ENCODE data around the gene FUNDC2.

DNA sequence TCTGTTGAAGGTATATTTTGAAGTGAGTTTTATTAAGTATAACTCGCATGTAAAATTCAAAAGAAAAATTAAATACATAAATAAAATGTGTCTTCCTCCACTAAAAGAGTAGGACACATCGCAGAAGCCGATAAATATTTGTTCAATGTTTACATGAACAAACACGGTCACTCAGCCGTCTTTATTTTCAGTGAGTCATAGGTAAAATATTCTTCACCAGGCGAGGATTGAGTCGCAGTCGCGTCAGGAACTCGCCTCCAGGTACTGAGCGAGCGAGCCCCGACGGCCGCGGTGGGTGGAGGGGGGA is 271 bp upstream of the FUNDC2 start:
- TF ChIP-seq POLR2A (IDR thresholded peaks at IDR 0.05), result no peak
- TF ChIP-seq, protein P1, sequence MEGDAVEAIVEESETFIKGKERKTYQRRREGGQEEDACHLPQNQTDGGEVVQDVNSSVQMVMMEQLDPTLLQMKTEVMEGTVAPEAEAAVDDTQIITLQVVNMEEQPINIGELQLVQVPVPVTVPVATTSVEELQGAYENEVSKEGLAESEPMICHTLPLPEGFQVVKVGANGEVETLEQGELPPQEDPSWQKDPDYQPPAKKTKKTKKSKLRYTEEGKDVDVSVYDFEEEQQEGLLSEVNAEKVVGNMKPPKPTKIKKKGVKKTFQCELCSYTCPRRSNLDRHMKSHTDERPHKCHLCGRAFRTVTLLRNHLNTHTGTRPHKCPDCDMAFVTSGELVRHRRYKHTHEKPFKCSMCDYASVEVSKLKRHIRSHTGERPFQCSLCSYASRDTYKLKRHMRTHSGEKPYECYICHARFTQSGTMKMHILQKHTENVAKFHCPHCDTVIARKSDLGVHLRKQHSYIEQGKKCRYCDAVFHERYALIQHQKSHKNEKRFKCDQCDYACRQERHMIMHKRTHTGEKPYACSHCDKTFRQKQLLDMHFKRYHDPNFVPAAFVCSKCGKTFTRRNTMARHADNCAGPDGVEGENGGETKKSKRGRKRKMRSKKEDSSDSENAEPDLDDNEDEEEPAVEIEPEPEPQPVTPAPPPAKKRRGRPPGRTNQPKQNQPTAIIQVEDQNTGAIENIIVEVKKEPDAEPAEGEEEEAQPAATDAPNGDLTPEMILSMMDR (IDR thresholded peaks at IDR 0.05), result no peak
